DOHH2 (cell line): ENCODE measurements around the gene OSBPL3.
A peak's percentile ranks its signal among the peaks of the same experiment; 100 is the strongest.

Experiments used
- H3F3A ChIP-seq: fragments of 200-600 bp; sonication (generic), shearing (Covaris generic); 2 replicates; pipeline ENCODE4 v1.6.0; 2016; ENCODE audit warnings: antibody characterized with exemption, mild to moderate bottlenecking; ENCODE audit not compliant: control insufficient read depth, insufficient read depth
- H3K27ac ChIP-seq: fragments of 200-600 bp; sonication (generic); 2 replicates; pipeline ENCODE4 v1.5.1; 2014; ENCODE audit warnings: low read depth, mild to moderate bottlenecking, low read length, moderate library complexity
- H3K27me3 ChIP-seq: fragments of 200-600 bp; sonication (generic); 2 replicates; pipeline ENCODE4 v1.6.1; 2014; ENCODE audit warnings: mild to moderate bottlenecking, low read length, mixed read lengths; ENCODE audit not compliant: control insufficient read depth
- H3K36me3 ChIP-seq: fragments of 200-600 bp; sonication (generic); 2 replicates; pipeline ENCODE4 v1.6.1; 2014; ENCODE audit warnings: mild to moderate bottlenecking, low read length, moderate library complexity, mixed read lengths; ENCODE audit not compliant: control insufficient read depth
- H3K4me1 ChIP-seq: fragments of 200-600 bp; sonication (generic); 2 replicates; pipeline ENCODE4 v1.6.1; 2014; ENCODE audit warnings: mild to moderate bottlenecking, low read length, mixed read lengths; ENCODE audit not compliant: control insufficient read depth
- H3K4me2 ChIP-seq: fragments of 200-600 bp; sonication (generic); 2 replicates; pipeline ENCODE4 v1.6.0; 2014; ENCODE audit warnings: mild to moderate bottlenecking, low read length, moderate library complexity
- H3K4me3 ChIP-seq: fragments of 200-600 bp; sonication (generic); 2 replicates; pipeline ENCODE4 v1.5.1; 2014; ENCODE audit warnings: mild to moderate bottlenecking, low read length, mixed read lengths
- H3K79me2 ChIP-seq: fragments of 200-600 bp; sonication (generic); 2 replicates; pipeline ENCODE4 v1.6.1; 2014; ENCODE audit warnings: mild to moderate bottlenecking, low read length, mixed read lengths; ENCODE audit not compliant: control insufficient read depth
- H3K9me2 ChIP-seq: fragments of 200-600 bp; sonication (generic); replicated peaks from 2 replicates; pipeline ENCODE4 v1.6.1; 2014; ENCODE audit warnings: mild to moderate bottlenecking, low read length, mixed read lengths; ENCODE audit not compliant: control insufficient read depth
- H3K9me3 ChIP-seq: fragments of 200-600 bp; sonication (generic); 2 replicates; pipeline ENCODE4 v1.6.1; 2014; ENCODE audit warnings: antibody characterized with exemption, low read length, mixed read lengths; ENCODE audit not compliant: control insufficient read depth, insufficient read depth
- H4K20me1 ChIP-seq: fragments of 200-600 bp; sonication (generic); 2 replicates; pipeline ENCODE4 v1.6.0; 2014; ENCODE audit warnings: low read depth, mild to moderate bottlenecking, antibody characterized with exemption, low read length, moderate library complexity; ENCODE audit not compliant: control insufficient read depth, insufficient read depth
- CTCF ChIP-seq: fragments of 200-600 bp; sonication (generic); IDR thresholded peaks from one replicate; pipeline ENCODE4 v1.5.1; 2014; ENCODE audit warnings: antibody characterized with exemption, mild to moderate bottlenecking, low read depth, low read length; ENCODE audit not compliant: poor library complexity, severe bottlenecking
- EZH2phosphoT487 ChIP-seq: fragments of 200-600 bp; sonication (generic); IDR thresholded peaks from 2 replicates; pipeline ENCODE4 v1.6.1; 2017; ENCODE audit warnings: borderline replicate concordance, mild to moderate bottlenecking, antibody characterized with exemption, low read length, moderate library complexity, mixed read lengths

Gene OSBPL3

GRCh38 chr7:24910551-24911212 is 69.3 kb downstream of the OSBPL3 start:
- no peaks in the 10 kb centered on the region for H3K9me3 ChIP-seq
- H3K27me3 ChIP-seq: no peaks in the 10 kb centered on the region
- H4K20me1 ChIP-seq: peaks cover 11% of the 10 kb centered on the region; the same call in 1 of the 2 replicates
- H3K4me2 ChIP-seq: no peak overlapping the region
- no peak overlapping the region for H3K4me3 ChIP-seq
- H3K9me2 ChIP-seq: no peaks in the 10 kb centered on the region
- TF ChIP-seq EZH2phosphoT487: no peak
- TF ChIP-seq CTCF: no peak
- peaks cover 26% of the 10 kb centered on the region for H3K36me3 ChIP-seq
- H3F3A ChIP-seq: no peaks in the 10 kb centered on the region
- peaks cover 98% of the 10 kb centered on the region for H3K79me2 ChIP-seq
- peaks cover 76% of the 10 kb centered on the region for H3K4me1 ChIP-seq
- no peak overlapping the region for H3K27ac ChIP-seq

GRCh38 chr7:24908727-24909126 is 71.3 kb downstream of the OSBPL3 start:
- no peaks in the 10 kb centered on the region for H3F3A ChIP-seq
- H3K4me1 ChIP-seq: peaks cover 62% of the 10 kb centered on the region
- H4K20me1 ChIP-seq: peaks cover 11% of the 10 kb centered on the region; the same call in 1 of the 2 replicates
- no peak overlapping the region for H3K27ac ChIP-seq
- peaks cover 99% of the 10 kb centered on the region for H3K79me2 ChIP-seq
- H3K9me2 ChIP-seq: no peaks in the 10 kb centered on the region
- no peaks in the 10 kb centered on the region for H3K9me3 ChIP-seq
- TF ChIP-seq EZH2phosphoT487 (no peak), CTCF (no peak)
- H3K4me2 ChIP-seq: 0 out of 2 replicates have a peak overlapping the region, but pooled peaks have one; percentile 1
- H3K36me3 ChIP-seq: peaks cover 27% of the 10 kb centered on the region
- no peak overlapping the region for H3K4me3 ChIP-seq
- no peaks in the 10 kb centered on the region for H3K27me3 ChIP-seq

GRCh38 chr7:24908166-24908565 is 71.8 kb downstream of the OSBPL3 start:
- H3K4me2 ChIP-seq: peak overlapping the region; percentile 24
- H3K36me3 ChIP-seq: peaks cover 26% of the 10 kb centered on the region
- H3K27me3 ChIP-seq: no peaks in the 10 kb centered on the region
- no peaks in the 10 kb centered on the region for H3K9me3 ChIP-seq
- H3K4me3 ChIP-seq: peak overlapping the region; percentile 6; the same call in 1 of the 2 replicates
- peaks cover 9% of the 10 kb centered on the region; the same call in 1 of the 2 replicates for H4K20me1 ChIP-seq
- H3K79me2 ChIP-seq: peaks cover 99% of the 10 kb centered on the region
- no peak overlapping the region for H3K27ac ChIP-seq
- no peaks in the 10 kb centered on the region for H3K9me2 ChIP-seq
- no peak for TF ChIP-seq CTCF
- TF ChIP-seq EZH2phosphoT487: no peak
- H3F3A ChIP-seq: no peaks in the 10 kb centered on the region
- peaks cover 60% of the 10 kb centered on the region for H3K4me1 ChIP-seq
